ENCODE results near the gene INTS11. TPM values are rescaled to one million over a fixed set of nuclear protein-coding genes. Genes with fewer than 3 reads are reported as not detected.
A peak's percentile ranks its signal among the peaks of the same experiment; 100 is the strongest.

The INTS11 gene
- total RNA-seq, 2 experiments from 2014 or later: 120 to 134 TPM

DNA sequence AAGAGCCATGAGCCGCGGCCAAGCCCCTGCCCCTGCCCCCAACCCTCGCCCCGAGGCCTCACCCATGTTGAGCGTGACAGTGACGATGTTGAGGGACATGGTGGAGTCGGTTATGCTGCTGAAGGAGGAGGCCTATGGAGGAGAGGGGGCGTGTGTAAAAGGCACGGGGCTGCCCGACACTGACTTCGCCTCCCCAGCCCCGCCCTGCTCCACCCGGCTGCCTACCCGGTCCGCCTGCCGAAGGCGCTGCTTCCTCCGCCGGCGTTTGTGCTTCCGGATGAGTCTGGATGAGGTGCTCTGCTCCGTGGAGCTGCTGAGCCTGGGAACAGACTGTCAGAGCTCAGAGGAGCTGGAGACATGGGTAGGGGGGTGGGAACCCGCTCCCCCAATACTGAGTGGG is 15.7 kb upstream of the INTS11 start:
- DNase-seq (no peak), ATAC-seq (no peak)
- Mint-ChIP-seq H3K36me3 (ENCODE audit: low read depth) (peaks cover 18% of the 10 kb centered on the region), H3K4me1 (ENCODE audit: low read depth) (no peaks in the 10 kb centered on the region), H3K27ac (no peak overlapping the region), H3K9me3 (ENCODE audit: insufficient read depth) (no peaks in the 10 kb centered on the region), H3K4me3 (no peak overlapping the region), H3K27me3 (ENCODE audit: low read depth) (no peaks in the 10 kb centered on the region)
- CTCF ChIA-PET: no interaction called here
- POLR2A ChIA-PET: no interaction called here

DNA sequence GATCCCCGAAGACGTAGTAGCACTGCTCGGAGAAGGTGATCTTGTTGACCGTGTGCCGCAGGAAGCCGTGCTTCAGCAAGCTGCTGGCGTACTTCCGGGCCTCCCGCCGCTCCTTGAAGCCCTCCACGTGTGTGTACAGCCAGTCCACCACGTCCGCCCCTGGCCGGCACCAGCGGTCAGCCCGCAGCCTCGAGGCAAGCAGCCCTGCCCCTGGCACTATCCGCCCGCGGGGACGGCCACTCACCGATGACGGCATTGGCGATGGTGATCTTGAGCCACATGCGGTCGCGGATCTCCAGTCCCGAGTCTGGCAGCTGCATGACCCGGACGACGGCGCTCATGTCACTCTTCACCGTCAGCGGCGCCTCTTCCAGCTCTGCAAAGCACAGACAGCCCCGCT is 13.8 kb upstream of the INTS11 start:
- H3K27me3 Mint-ChIP-seq (ENCODE audit: low read depth): no peaks in the 10 kb centered on the region
- ChIA-PET POLR2A (no interaction called here), CTCF (no interaction called here)
- ATAC-seq (no peak), DNase-seq (no peak)
- H3K9me3 Mint-ChIP-seq (ENCODE audit: insufficient read depth): no peaks in the 10 kb centered on the region
- H3K4me1 Mint-ChIP-seq (ENCODE audit: low read depth): no peaks in the 10 kb centered on the region
- H3K4me3 Mint-ChIP-seq: no peak overlapping the region
- H3K36me3 Mint-ChIP-seq (ENCODE audit: low read depth): peaks cover 18% of the 10 kb centered on the region
- no peak overlapping the region for H3K27ac Mint-ChIP-seq

GRCh38 chr1:1337793-1338147 is 13.3 kb upstream of the INTS11 start:
- no peaks in the 10 kb centered on the region for H3K9me3 Mint-ChIP-seq (ENCODE audit: insufficient read depth)
- no peak overlapping the region for H3K4me3 Mint-ChIP-seq
- POLR2A ChIA-PET: no interaction called here
- ATAC-seq (peak; percentile 66), DNase-seq (no peak)
- no peaks in the 10 kb centered on the region for H3K4me1 Mint-ChIP-seq (ENCODE audit: low read depth)
- H3K27ac Mint-ChIP-seq: no peak overlapping the region
- H3K27me3 Mint-ChIP-seq (ENCODE audit: low read depth): no peaks in the 10 kb centered on the region
- H3K36me3 Mint-ChIP-seq (ENCODE audit: low read depth): peaks cover 18% of the 10 kb centered on the region
- CTCF ChIA-PET: no interaction called here

DNA sequence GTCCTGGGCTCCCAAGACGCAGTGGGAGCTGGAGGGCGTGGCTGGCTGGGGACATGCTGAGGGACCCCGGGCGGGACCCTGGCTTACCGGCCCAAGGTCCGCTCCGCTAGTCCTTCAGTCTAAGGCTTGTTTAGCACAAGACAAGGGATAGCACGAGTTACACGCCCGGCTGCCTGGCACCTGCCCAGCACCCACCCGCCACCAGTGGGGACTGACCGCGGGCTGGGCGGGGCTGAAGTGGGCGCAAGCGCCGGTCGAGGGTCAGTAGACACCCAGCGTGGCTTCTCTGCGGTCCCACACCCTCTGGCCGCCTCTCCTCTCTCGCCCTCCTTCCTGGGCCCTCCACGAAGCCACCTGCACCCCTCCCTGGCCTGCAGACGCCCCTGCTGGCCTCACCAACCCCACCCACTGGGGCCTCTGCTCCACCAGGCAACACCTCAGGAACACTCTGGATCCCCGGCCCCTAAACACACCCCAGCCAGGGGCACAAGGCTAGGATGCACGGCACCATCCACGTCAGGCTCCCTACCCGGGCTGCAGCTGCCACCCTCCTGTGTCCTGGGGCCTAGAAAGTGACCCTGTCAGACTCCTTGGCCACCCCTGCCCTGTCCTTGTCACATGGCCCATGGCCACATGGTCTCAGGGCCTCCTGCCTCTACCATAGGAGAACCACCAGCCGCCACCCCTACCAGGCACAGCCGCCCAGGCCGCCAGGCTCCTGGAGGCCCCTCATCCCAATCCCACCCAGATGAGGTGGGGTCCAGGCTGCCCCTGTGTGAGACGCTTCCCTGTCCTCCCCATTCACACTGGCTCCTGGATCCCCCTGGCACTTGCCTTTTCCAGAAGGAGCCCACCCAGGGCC is 12.7 kb upstream of the INTS11 start:
- H3K4me3 Mint-ChIP-seq: no peak overlapping the region

GRCh38 chr1:1336446-1336845 is 12.0 kb upstream of the INTS11 start:
- no peaks in the 10 kb centered on the region for H3K4me1 Mint-ChIP-seq (ENCODE audit: low read depth)
- ChIA-PET POLR2A (interaction anchor here (0.6 kb wide), 1 partner anchor 22 kb away, joined by 4 read pairs; no protein-coding TSS in a partner anchor), CTCF (no interaction called here)
- no peaks in the 10 kb centered on the region for H3K9me3 Mint-ChIP-seq (ENCODE audit: insufficient read depth)
- H3K27ac Mint-ChIP-seq: no peak overlapping the region
- H3K4me3 Mint-ChIP-seq: no peak overlapping the region
- peaks cover 18% of the 10 kb centered on the region for H3K36me3 Mint-ChIP-seq (ENCODE audit: low read depth)
- H3K27me3 Mint-ChIP-seq (ENCODE audit: low read depth): no peaks in the 10 kb centered on the region
- DNase-seq (no peak), ATAC-seq (no peak)

More for the DNA sequence above, 12.7 kb upstream of the INTS11 start:
- ATAC-seq: no peak
- ChIA-PET POLR2A (interaction anchor here (0.6 kb wide), 1 partner anchor 23 kb away, joined by 4 read pairs; no protein-coding TSS in a partner anchor), CTCF (no interaction called here)
- H3K27ac Mint-ChIP-seq: no peak overlapping the region
- H3K9me3 Mint-ChIP-seq (ENCODE audit: insufficient read depth): no peaks in the 10 kb centered on the region
- peaks cover 18% of the 10 kb centered on the region for H3K36me3 Mint-ChIP-seq (ENCODE audit: low read depth)
- DNase-seq: no peak
- no peaks in the 10 kb centered on the region for H3K27me3 Mint-ChIP-seq (ENCODE audit: low read depth)
- no peaks in the 10 kb centered on the region for H3K4me1 Mint-ChIP-seq (ENCODE audit: low read depth)

- POLR2A ChIA-PET: no interaction called here
- CTCF ChIA-PET: no interaction called here
- no peaks in the 10 kb centered on the region for H3K27me3 Mint-ChIP-seq (ENCODE audit: low read depth)
- no peak overlapping the region for H3K27ac Mint-ChIP-seq
- no peaks in the 10 kb centered on the region for H3K4me1 Mint-ChIP-seq (ENCODE audit: low read depth)
- ATAC-seq (no peak), DNase-seq (no peak)
- no peaks in the 10 kb centered on the region for H3K9me3 Mint-ChIP-seq (ENCODE audit: insufficient read depth)
- H3K4me3 Mint-ChIP-seq: no peak overlapping the region
- peaks cover 12% of the 10 kb centered on the region for H3K36me3 Mint-ChIP-seq (ENCODE audit: low read depth)
Observed at GRCh38 chr1:1335792-1336248, 11.4 kb upstream of the INTS11 start.

- H3K9me3 Mint-ChIP-seq (ENCODE audit: insufficient read depth): no peaks in the 10 kb centered on the region
- H3K27ac Mint-ChIP-seq: no peak overlapping the region
- DNase-seq (no peak), ATAC-seq (no peak)
- H3K27me3 Mint-ChIP-seq (ENCODE audit: low read depth): no peaks in the 10 kb centered on the region
- no peak overlapping the region for H3K4me3 Mint-ChIP-seq
- H3K4me1 Mint-ChIP-seq (ENCODE audit: low read depth): no peaks in the 10 kb centered on the region
- peaks cover 7% of the 10 kb centered on the region for H3K36me3 Mint-ChIP-seq (ENCODE audit: low read depth)
- POLR2A ChIA-PET: no interaction called here
- CTCF ChIA-PET: no interaction called here
Observed at GRCh38 chr1:1335283-1335682, 10.8 kb upstream of the INTS11 start.

DNA sequence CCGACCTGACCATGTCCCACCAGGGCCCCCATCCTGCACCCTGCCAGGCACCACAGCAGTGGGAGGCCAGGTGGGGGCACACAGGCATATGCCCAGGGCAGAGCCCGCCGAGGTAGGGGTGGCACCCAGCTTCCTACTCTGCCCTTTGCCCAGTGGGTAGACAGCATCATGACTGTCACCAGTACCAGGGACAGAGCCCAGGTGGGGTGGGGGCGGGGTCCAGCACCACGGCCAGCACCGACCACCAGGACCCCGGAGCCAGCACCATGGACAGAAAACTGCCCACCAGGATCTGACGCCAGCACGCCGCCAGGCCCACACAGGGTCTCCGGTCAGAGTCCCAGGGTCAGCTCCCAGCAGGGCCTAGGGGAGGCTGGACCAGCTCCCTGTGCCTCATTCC is 10.4 kb upstream of the INTS11 start:
- POLR2A ChIA-PET: no interaction called here
- H3K36me3 Mint-ChIP-seq (ENCODE audit: low read depth): peaks cover 9% of the 10 kb centered on the region
- DNase-seq (no peak), ATAC-seq (no peak)
- CTCF ChIA-PET: interaction anchor here (1.6 kb wide), 1 partner anchor 13 kb away, joined by 3 read pairs; no protein-coding TSS in a partner anchor
- H3K27me3 Mint-ChIP-seq (ENCODE audit: low read depth): no peaks in the 10 kb centered on the region
- H3K27ac Mint-ChIP-seq: no peak overlapping the region
- no peaks in the 10 kb centered on the region for H3K9me3 Mint-ChIP-seq (ENCODE audit: insufficient read depth)
- H3K4me1 Mint-ChIP-seq (ENCODE audit: low read depth): no peaks in the 10 kb centered on the region
- no peak overlapping the region for H3K4me3 Mint-ChIP-seq

DNA sequence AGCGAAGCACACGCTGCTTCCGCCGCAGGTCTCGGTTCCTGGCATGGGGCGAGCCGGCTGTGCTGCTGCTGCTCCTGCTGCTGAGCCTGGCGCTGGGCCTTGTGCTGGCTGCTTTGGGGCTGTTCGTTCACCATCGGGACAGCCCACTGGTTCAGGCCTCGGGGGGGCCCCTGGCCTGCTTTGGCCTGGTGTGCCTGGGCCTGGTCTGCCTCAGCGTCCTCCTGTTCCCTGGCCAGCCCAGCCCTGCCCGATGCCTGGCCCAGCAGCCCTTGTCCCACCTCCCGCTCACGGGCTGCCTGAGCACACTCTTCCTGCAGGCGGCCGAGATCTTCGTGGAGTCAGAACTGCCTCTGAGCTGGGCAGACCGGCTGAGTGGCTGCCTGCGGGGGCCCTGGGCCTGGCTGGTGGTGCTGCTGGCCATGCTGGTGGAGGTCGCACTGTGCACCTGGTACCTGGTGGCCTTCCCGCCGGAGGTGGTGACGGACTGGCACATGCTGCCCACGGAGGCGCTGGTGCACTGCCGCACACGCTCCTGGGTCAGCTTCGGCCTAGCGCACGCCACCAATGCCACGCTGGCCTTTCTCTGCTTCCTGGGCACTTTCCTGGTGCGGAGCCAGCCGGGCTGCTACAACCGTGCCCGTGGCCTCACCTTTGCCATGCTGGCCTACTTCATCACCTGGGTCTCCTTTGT is 9.2 kb upstream of the INTS11 start:
- CTCF ChIA-PET: interaction anchor here (1.6 kb wide), 1 partner anchor 14 kb away, joined by 3 read pairs; no protein-coding TSS in a partner anchor
- no peak overlapping the region for H3K27ac Mint-ChIP-seq
- DNase-seq (no peak), ATAC-seq (no peak)
- H3K9me3 Mint-ChIP-seq (ENCODE audit: insufficient read depth): no peaks in the 10 kb centered on the region
- H3K27me3 Mint-ChIP-seq (ENCODE audit: low read depth): no peaks in the 10 kb centered on the region
- POLR2A ChIA-PET: no interaction called here
- peaks cover 7% of the 10 kb centered on the region for H3K36me3 Mint-ChIP-seq (ENCODE audit: low read depth)
- no peak overlapping the region for H3K4me3 Mint-ChIP-seq
- H3K4me1 Mint-ChIP-seq (ENCODE audit: low read depth): no peaks in the 10 kb centered on the region

- CTCF ChIA-PET: interaction anchor here (1.6 kb wide), 1 partner anchor 15 kb away, joined by 3 read pairs; no protein-coding TSS in a partner anchor
- Mint-ChIP-seq H3K4me1 (ENCODE audit: low read depth) (no peaks in the 10 kb centered on the region), H3K9me3 (ENCODE audit: insufficient read depth) (no peaks in the 10 kb centered on the region), H3K4me3 (no peak overlapping the region), H3K36me3 (ENCODE audit: low read depth) (peaks cover 5% of the 10 kb centered on the region), H3K27ac (no peak overlapping the region), H3K27me3 (ENCODE audit: low read depth) (no peaks in the 10 kb centered on the region)
- POLR2A ChIA-PET: no interaction called here
- DNase-seq (no peak), ATAC-seq (no peak)
Observed at GRCh38 chr1:1332774-1333480, 8.5 kb upstream of the INTS11 start.

GRCh38 chr1:1332031-1332755 is 7.7 kb upstream of the INTS11 start:
- ATAC-seq (no peak), DNase-seq (no peak)
- Mint-ChIP-seq H3K36me3 (ENCODE audit: low read depth) (peaks cover 5% of the 10 kb centered on the region), H3K9me3 (ENCODE audit: insufficient read depth) (no peaks in the 10 kb centered on the region), H3K27me3 (ENCODE audit: low read depth) (no peaks in the 10 kb centered on the region), H3K27ac (no peak overlapping the region), H3K4me1 (ENCODE audit: low read depth) (no peaks in the 10 kb centered on the region), H3K4me3 (no peak overlapping the region)
- CTCF ChIA-PET: interaction anchor here (1.1 kb wide), 1 partner anchor 40 kb away, joined by 4 read pairs; no protein-coding TSS in a partner anchor
- POLR2A ChIA-PET: no interaction called here
